Stimulated activated CD8-positive, alpha-beta memory T cell treated with anti-CD3 and anti-CD28 coated beads, Interleukin-7, amount 100 ng/mL, for 48 hours (primary cell): ENCODE data around the gene PCGF6.
"Not testable (repeated sequence)": the region's sequence is repeated elsewhere in the genome, so short reads cannot be mapped to it uniquely, and the experiment has no call there.

Source experiments
- DNase-seq, 2 donors: peaks; one replicate each; pipeline ENCODE4 v3.0.0-alpha.2; 2020; ENCODE audit warnings: low read depth in 1 of 2; ENCODE audit errors: extremely low read depth in 1 of 2

Gene PCGF6

DNA sequence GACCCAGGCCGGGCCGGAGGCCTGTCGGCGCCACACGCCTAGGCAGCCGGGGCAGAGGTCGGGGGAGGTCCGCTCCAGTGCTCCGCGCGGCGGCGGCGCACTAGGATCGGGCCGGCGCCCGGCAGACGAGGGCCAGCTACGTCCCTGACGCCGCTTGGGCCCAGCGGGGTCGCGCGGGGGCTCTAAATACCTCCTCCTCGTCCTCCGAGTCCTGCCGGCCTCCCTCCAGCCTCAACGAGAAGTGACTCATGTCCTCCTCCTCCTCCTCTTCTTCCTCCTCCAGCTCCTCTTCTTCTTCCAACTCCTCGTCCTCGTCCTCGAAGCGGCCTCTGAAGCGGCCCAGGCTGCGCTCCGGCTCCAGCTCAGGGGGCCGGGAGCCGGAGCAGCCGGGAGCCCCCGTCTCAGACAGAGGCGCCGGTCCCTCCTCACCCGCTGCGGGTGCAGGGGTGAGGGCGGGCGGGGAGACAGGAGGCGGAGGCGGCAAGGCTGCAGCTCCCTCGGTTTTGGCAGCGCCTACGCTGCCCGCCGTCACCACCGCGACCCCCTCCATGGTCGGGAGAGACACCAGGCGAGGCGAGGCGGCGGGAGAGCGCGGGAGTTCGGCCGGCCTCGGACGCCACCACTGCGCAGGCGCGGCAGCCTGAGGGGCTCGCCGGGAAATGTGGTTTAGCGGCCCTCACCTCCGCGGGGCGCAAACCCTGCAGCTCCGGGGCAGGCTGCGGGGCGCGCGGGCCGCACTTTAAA is at the start of gene PCGF6:
Gene PCGF6, minus strand, starts transcription at position 624 of the 744 bp plus-strand sequence. Its CDS starts 74 bp downstream, at position 550.
- DNase-seq = peak; percentile 63 to 69

DNA sequence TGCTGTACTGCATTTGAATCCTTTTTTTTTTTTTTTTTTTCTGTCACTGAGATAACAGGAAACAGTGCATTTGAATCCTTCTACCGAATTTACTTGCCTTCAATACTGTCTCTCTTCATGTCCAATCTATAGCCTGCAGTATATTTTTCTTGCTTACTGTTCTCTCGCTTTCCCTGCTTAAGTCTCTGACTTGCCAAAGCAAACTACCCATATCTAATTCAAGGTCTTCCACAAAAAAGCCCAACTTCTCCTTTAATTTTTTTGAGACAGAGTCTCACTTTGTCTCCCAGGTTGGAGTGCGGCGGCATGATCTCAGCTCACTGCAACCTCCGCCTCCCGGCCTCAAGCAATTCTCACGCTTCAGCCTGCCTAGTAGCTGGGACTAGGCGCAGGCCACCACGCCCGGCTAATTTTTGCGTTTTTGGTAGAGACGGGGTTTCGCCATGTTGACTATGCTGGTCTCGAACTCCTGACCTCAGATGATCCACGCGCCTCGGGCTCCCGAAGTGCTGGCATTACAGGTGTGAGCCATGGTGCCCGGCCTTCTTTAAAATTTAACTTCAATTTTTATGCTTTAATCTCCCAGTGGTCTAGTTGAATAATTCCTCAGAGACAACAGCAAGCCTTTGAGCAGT is 46.4 kb upstream of the PCGF6 start:
- DNase-seq = no peak

DNA sequence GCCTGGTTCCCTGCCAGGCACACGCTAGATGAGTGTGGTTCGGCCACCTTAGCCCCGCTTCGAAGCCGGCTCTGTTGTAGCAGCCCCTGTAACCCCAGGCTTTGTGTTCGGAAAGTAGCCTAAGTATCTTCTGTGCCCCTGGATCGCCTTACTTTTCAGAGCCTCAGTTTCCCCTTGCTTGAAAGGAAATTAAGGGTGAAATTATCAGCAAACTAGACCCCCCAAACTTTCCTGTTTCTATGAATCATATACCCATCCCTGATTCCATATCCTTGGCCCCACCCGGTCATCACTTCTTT is 45.8 kb upstream of the PCGF6 start:
- DNase-seq = no peak

DNA sequence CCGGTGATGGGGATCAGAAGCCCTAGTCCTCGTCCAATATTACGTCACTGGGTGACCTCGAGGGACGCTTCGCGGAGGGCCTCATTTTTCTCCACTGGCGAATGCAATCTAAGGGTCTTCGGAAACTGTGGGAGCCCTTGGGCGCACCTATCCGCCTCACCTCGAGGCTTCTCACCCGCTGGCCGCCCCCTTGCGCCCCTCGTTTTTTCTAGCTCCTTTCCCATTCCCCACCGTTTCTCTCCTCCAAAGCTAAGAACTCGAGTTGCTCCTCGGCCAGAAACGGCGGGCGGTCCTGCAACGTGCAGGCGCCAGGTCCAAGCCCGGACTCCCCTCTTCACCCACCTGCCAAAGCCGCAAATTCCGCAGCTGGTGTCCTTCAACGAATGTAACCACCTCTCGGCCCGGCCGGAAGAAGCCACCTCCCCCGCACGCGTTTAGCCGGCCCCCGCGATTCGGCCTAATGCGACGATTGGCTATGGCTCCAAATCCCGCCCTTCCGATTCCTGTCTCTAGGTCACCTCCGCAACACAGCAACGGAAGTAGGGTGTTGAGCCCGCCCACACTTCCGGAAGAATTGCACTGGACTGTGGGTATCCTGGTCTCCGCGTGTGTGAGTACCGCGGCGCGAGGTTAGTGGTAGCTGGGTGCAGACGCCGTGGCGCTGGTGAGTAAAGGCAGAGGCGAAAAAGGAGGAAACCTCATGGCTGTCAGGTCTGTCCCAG is 45.3 kb upstream of the PCGF6 start, which contains the start of the genes ATP5MK and PDCD11:
Gene ATP5MK, minus strand, starts transcription at position 409 of the 722 bp plus-strand sequence. CDS start 4,018 bp downstream, outside the sequence.
Gene PDCD11, plus strand, starts transcription at position 560 of the 722 bp plus-strand sequence. CDS start 1,801 bp downstream, outside the sequence.
- DNase-seq = peak; percentile 89 to 98

GRCh38 chr10:103395754-103396066 is 44.8 kb upstream of the PCGF6 start:
- no peak for DNase-seq

GRCh38 chr10:103394180-103394579 is 43.2 kb upstream of the PCGF6 start:
- no peak for DNase-seq

GRCh38 chr10:103382769-103383168 is 31.8 kb upstream of the PCGF6 start:
- DNase-seq = no peak

DNA sequence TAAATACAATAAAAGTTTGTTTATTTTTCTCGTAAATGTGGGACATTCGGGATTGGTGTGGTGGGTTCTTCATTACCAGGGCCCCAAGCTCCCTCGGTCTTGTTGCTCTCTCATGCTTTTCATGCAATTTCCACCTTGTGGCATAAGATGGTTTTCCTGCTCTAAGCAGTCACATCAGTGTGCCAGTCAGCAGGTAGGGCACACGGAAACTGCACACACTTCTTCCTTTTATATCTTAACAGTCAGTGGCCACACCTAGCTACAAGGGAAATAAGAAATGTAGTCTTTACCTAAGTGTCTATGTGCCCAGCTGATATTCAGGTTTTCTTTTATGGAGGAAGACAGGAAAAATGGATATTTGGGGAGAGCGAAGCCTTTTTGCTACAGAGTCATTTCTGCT is 23.3 kb upstream of the PCGF6 start:
- DNase-seq = no peak

GRCh38 chr10:103373544-103373943 is 22.6 kb upstream of the PCGF6 start:
- DNase-seq = no peak

DNA sequence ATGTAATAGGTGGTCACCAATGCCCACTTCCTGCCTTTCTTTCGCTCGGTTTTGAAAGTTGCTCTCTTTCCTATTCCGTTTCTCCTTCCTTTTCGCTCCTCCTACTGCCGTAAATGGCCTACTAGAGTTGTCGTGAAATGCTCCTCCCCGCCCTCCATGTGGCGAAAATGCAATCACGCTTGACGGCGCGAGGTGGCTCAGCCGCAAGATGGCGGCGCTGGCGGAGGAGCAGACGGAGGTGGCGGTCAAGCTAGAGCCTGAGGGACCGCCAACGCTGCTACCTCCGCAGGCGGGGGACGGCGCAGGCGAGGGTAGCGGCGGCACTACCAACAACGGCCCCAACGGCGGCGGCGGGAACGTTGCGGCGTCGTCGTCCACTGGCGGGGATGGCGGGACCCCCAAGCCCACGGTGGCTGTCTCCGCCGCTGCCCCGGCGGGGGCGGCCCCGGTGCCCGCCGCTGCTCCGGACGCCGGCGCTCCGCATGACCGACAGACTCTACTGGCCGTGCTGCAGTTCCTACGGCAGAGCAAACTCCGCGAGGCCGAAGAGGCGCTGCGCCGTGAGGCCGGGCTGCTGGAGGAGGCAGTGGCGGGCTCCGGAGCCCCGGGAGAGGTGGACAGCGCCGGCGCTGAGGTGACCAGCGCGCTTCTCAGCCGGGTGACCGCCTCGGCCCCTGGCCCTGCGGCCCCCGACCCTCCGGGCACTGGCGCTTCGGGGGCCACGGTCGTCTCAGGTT is 17.0 kb upstream of the PCGF6 start, which contains the start of gene TAF5:
Gene TAF5, plus strand, starts transcription at position 195 of the 737 bp plus-strand sequence. Its CDS starts 14 bp downstream, at position 209.
- DNase-seq = peak; percentile 80 to 88

DNA sequence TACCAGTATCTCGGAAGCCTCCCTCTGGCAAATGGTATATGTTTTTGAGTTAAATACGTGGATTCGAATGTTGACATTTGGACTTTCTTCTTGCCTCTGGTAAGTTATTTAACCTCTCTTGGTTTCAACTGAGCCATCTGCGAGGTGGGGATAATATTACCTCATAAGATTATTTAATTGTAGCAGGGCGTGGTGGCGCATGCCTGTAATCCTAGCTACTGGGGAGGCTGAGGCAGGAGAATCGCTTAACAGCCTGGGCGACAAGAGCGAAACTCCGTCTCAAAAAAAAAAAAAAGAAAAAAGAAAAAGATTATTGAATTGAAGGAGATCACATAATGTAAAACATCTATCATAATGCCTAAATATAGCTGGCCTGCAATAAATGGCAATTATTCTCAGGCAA is 16.4 kb upstream of the PCGF6 start:
- no peak for DNase-seq

- DNase-seq = not testable (repeated sequence)
Measured at GRCh38 chr10:103360791-103361190, 9.9 kb upstream of the PCGF6 start.

DNA sequence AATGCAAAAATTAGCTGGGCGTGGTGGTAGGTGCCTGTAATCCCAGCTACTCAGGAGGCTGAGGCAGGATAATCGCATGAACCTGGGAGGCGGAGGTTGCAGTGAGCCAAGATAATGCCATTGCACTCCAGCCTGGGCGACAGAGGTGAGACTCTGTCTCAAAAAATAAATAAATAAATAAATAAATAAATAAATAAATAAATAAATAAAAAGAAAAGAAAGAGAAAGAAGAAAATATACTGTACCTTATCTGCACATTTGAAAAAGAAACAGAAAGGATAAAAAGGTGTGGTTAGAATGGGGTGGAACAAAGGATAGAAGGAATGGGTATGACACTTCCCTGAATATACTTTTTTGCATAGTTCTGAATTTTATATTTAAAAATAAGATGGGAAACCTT is 8.6 kb upstream of the PCGF6 start:
- not testable (repeated sequence) for DNase-seq

DNA sequence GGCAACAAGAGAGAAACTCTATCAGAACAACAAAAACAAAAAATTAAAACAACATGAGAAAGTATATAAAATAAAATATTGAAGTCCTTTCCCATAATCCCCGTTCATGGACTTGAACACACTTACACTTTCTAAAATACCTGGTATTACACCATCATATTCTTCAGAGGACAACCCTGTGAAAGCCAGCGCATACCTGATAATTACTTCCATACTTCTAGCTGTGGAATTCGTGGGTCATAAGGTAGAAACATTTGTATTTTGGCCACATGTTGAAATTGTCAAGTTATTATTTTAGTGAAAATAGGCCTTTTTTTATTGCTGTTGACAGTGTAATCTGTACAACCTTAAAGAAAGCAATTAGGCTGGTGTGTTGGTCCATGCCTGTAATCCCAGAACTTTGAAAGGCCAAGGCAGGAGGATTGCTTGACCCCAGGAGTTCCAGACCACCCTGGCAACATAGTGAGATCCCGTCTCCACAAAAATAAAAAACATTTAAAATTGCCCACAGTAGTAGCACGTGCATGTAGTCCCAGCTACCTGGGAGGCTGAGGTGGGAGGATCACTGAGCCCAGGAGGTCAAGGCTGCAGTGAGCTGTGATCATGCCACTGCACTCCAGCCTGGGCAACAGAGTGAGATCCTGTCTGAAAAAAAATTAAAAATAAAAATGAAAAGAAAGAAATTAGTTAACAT is 5.1 kb upstream of the PCGF6 start:
- DNase-seq = no peak

DNA sequence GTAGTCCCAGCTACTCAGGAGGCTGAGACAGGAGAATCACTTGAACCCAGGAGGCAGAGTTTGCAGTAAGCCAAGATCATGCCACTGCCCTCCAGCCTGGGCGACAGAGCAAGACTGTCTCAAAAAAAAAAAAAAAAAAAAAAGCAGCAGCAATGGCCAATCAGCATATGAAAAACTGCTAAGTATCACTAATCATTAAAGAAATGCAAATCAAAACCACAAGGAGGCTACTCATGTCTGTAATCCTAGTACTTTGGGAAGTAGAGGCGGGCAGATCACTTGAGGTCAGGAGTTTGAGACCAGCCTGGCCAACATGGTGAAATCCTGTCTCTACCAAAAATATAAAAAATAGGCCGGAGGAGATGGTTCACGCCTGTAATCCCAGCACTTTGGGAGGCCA is 3.6 kb upstream of the PCGF6 start:
- not testable (repeated sequence) for DNase-seq

DNA sequence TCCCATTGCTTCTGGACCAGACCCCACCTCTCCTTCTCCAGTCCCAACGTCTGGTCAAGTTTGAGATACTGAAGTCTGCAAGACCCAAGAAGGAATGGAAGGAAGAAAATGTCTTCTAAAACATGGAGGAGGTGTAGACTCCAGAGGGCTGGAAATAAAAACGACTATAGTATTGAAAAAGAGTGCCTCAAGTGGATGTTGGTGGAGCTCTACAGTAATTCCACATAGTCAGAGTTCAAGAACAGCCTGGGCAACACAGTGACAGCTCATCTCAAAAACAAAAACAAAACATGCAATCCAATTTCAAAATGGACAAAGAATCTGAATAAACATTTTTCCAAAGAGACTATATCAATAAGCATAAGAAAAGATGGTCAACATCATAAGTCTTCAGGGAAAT is 2.3 kb upstream of the PCGF6 start:
- no peak for DNase-seq

DNA sequence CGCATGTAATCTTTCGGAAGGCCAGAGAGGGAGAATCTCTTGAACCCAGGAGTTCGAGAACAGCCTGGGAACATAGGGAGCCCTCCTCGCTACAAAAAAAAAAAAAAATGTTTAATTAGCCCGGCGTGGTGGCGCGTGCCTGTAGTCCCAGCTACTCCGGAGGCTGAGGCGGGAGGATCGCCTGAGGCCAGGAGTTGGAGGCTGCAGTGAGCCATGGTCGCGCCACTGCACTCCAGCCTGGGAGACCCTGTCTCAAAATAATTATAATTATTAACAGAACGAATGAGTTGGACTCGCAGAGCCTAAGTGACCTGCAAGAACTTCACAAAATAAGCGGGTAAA is 794 bp downstream of the PCGF6 start:
- DNase-seq = no peak

GRCh38 chr10:103336370-103336769 is 14.6 kb downstream of the PCGF6 start:
- DNase-seq = no peak

DNA sequence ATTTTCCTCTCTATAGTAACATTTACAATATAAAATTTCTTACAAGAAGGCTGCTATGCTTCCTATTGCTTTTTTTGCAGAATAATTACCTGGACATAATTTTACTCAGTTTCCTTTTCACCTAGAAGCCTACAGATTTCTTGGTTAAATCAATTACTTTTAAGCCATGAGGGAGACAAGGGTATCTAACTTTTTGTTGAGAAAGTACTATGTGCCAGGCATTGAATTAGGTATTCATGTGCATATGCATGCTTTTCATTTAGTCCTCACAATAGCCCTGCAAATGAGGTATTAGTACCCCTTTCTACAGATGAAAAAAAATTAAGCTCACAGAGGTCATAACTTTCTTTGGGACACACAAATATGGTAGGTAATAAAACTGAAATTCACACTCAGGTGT is 16.4 kb downstream of the PCGF6 start:
- no peak for DNase-seq

GRCh38 chr10:103333934-103334520 is 16.9 kb downstream of the PCGF6 start:
- no peak for DNase-seq
